Neuronal stem cell (in vitro differentiated cells): ENCODE measurements around the gene PRSS21.
A peak's percentile ranks its signal among the peaks of the same experiment; 100 is the strongest.

ENCODE experiments used
- DNase-seq: peaks from one replicate; pipeline ENCODE4 v3.0.0-alpha.2; 2013; ENCODE audit warnings: low spot score
- H2AFZ ChIP-seq: one replicate; pipeline ENCODE4 v1.6.1; 2013; ENCODE audit warnings: mild to moderate bottlenecking, low read length, inconsistent platforms
- H2AK5ac ChIP-seq: 2 replicates; pipeline ENCODE4 v1.6.1; 2013; ENCODE audit warnings: low read depth, mild to moderate bottlenecking, inconsistent platforms, low read length, moderate library complexity, mixed read lengths
- H2BK120ac ChIP-seq: 2 replicates; pipeline ENCODE4 v1.6.1; 2013; ENCODE audit warnings: low read depth, mild to moderate bottlenecking, inconsistent platforms, low read length, moderate library complexity, mixed read lengths
- H2BK12ac ChIP-seq: one replicate; pipeline ENCODE4 v1.6.1; 2013; ENCODE audit warnings: low read length, inconsistent platforms
- H2BK15ac ChIP-seq: 2 replicates; pipeline ENCODE4 v1.6.1; 2013; ENCODE audit warnings: mild to moderate bottlenecking, low read length, inconsistent platforms, mixed read lengths
- H2BK5ac ChIP-seq: one replicate; pipeline ENCODE4 v1.6.1; 2013; ENCODE audit warnings: inconsistent platforms, mild to moderate bottlenecking, low read length, moderate library complexity
- H3K14ac ChIP-seq: one replicate; pipeline ENCODE4 v1.6.1; 2013; ENCODE audit warnings: low read length, inconsistent platforms
- H3K18ac ChIP-seq: 2 replicates; pipeline ENCODE4 v1.6.1; 2013; ENCODE audit warnings: low read length, inconsistent platforms
- H3K23ac ChIP-seq: 2 replicates; pipeline ENCODE4 v1.6.1; 2013; ENCODE audit warnings: low read depth, mild to moderate bottlenecking, mixed read lengths, low read length, inconsistent platforms; ENCODE audit not compliant: poor library complexity
- H3K27ac ChIP-seq: replicated peaks from 3 replicates; pipeline ENCODE4 v1.5.1; 2013; ENCODE audit warnings: low read length, inconsistent platforms
- H3K27me3 ChIP-seq, 3 experiments: 2 replicates each; pipeline ENCODE4 v1.6.1; 2013; ENCODE audit warnings: low read length in 3 of 3, mild to moderate bottlenecking in 2 of 3, inconsistent platforms in 1 of 3, low read depth in 1 of 3, mixed read lengths in 1 of 3, moderate library complexity in 1 of 3; ENCODE audit not compliant: control insufficient read depth in 3 of 3, insufficient read depth in 3 of 3
- H3K36me3 ChIP-seq, 2 donors: replicated peaks in 1 of 2; 2 replicates each; pipeline ENCODE4 v1.6.1; 2013; ENCODE audit warnings: low read length in 2 of 2; ENCODE audit not compliant: control insufficient read depth in 2 of 2, insufficient read depth in 2 of 2
- H3K4ac ChIP-seq: 2 replicates; pipeline ENCODE4 v1.6.1; 2013; ENCODE audit warnings: inconsistent platforms, mild to moderate bottlenecking, low read length, moderate library complexity
- H3K4me1 ChIP-seq, 2 donors: 1 replicate in 1 of 2; 2 replicates in 1 of 2; pipeline ENCODE4 v1.6.1; 2013; ENCODE audit warnings: low read length in 2 of 2, low read depth in 1 of 2; ENCODE audit not compliant: control insufficient read depth in 2 of 2, insufficient read depth in 1 of 2
- H3K4me2 ChIP-seq: one replicate; pipeline ENCODE4 v1.6.1; 2013; ENCODE audit warnings: mild to moderate bottlenecking, low read length, inconsistent platforms; ENCODE audit not compliant: insufficient read depth, poor library complexity, severe bottlenecking
- H3K4me3 ChIP-seq, 2 donors: 2 replicates each; pipeline ENCODE4 v1.5.1; 2013; ENCODE audit warnings: low read length in 2 of 2, mild to moderate bottlenecking in 2 of 2, inconsistent platforms in 1 of 2, moderate library complexity in 1 of 2
- H3K79me1 ChIP-seq: one replicate; pipeline ENCODE4 v1.6.1; 2013; ENCODE audit warnings: low read depth, mild to moderate bottlenecking, inconsistent platforms, low read length, moderate library complexity
- H3K9ac ChIP-seq: one replicate; pipeline ENCODE4 v1.6.1; 2013; ENCODE audit warnings: mild to moderate bottlenecking, low read depth, low read length, inconsistent platforms; ENCODE audit not compliant: poor library complexity
- H3K9me3 ChIP-seq, 2 donors: replicated peaks in 1 of 2; 2 replicates each; pipeline versions ENCODE3 to v1.6.1; 2013; ENCODE audit warnings: low read length in 2 of 2, mild to moderate bottlenecking in 2 of 2, inconsistent platforms in 1 of 2, low read depth in 1 of 2, mixed read lengths in 1 of 2, moderate library complexity in 1 of 2; ENCODE audit not compliant: control insufficient read depth in 2 of 2, insufficient read depth in 1 of 2
- H4K8ac ChIP-seq: one replicate; pipeline ENCODE4 v1.6.1; 2013; ENCODE audit warnings: low read depth, mild to moderate bottlenecking, inconsistent platforms, low read length, moderate library complexity
- H4K91ac ChIP-seq: one replicate; pipeline ENCODE4 v1.6.1; 2013; ENCODE audit warnings: low read length, low read depth, mild to moderate bottlenecking, inconsistent platforms; ENCODE audit not compliant: poor library complexity
- WGBS, 2 donors: extraction: QIAGEN DNeasy Blood & Tissue Kit; methylation state at CpG; one replicate each; pipeline ENCODE4 v1.1.7; 2013; ENCODE audit warnings: missing lambda C conversion rate in 2 of 2, mixed read lengths in 1 of 2; ENCODE audit not compliant: insufficient read length in 2 of 2, insufficient replicate concordance in 1 of 2; ENCODE audit errors: extremely low coverage in 2 of 2; 5-methylcytosine and 5-hydroxymethylcytosine counted together

Gene PRSS21

GRCh38 chr16:2828876-2829430, 11.9 kb downstream of the PRSS21 start:
- DNase-seq: no peak
- Histone ChIP-seq H2AFZ (no peak overlapping the region), H3K14ac (no peak overlapping the region), H3K27me3 (peaks cover 0 to 39% (median 0%) of the 10 kb centered on the region in 3 experiments), H3K18ac (no peak overlapping the region), H4K8ac (no peak overlapping the region), H2AK5ac (no peak overlapping the region), H4K91ac (no peak overlapping the region), H3K4me1 (no peaks in the 10 kb centered on the region), H2BK120ac (no peak overlapping the region), H3K27ac (no peak overlapping the region), H3K9me3 (peaks cover 0 to 2% of the 10 kb centered on the region in 2 donors), H3K36me3 (no peaks in the 10 kb centered on the region), H3K79me1 (peaks cover 1% of the 10 kb centered on the region), H3K4ac (no peak overlapping the region), H3K9ac (no peak overlapping the region), H3K4me2 (no peak overlapping the region), H2BK15ac (no peak overlapping the region), H2BK12ac (no peak overlapping the region), H3K23ac (peak overlapping the region; percentile 20), H3K4me3 (no peak overlapping the region), H2BK5ac (no peak overlapping the region)
- WGBS, 2 donors: no CpG with 5 or more reads among the region's 17 CpGs

DNA sequence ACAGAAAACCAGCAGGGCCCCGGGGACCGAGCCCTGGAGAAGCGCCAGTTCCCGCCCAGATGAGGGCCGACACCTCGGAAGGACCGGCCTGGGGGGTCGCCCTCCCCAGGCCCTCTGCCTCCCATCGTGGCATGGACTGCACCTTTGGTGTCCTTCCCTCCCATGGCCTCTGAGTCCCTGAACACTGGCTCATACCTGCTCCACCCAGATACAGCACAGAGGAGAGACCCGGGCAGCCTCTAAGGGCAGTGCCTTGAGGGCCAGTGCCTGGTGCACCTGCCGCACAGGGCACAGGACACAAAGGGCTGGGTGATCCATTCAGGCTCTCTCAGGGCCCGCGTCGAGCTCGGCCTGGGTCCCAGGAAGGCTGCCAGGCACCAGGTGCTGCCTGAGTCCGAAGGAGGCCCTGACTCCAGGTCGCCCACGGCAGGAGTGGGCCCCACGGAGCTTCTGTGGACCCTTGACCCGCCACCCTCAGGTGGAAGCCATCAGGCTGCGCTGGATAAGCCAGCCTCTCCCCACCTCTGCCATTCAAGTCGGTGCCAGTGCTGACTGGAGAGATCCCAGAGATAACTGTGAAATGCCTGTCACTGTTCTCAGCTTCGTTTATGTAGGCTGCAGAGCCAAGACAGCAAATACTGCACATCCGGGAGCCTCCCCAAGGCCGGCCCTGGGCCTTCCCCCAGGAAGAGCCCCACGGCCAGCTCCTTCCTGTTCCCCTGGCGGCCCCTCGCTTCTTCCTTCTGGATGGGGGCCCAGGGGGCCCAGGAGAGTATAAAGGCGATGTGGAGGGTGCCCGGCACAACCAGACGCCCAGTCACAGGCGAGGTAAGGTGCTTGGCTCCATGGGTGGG, 12.7 kb downstream of the PRSS21 start, which contains the start of gene ZG16B:
Gene ZG16B, plus strand, starts transcription at position 803 of the 854 bp plus-strand sequence. CDS start 139 bp downstream, outside the sequence.
- H2AK5ac ChIP-seq: peak within 1 kb of the TSS; percentile 56
- H3K9ac ChIP-seq: peak within 1 kb of the TSS; percentile 71
- no peaks in the 10 kb centered on the region for H3K36me3 ChIP-seq
- H2BK5ac ChIP-seq: no peak within 1 kb of the TSS
- H3K4ac ChIP-seq: no peak within 1 kb of the TSS
- DNase-seq: no peak
- H4K8ac ChIP-seq: peak within 1 kb of the TSS; percentile 17
- H3K27ac ChIP-seq: no peak within 1 kb of the TSS
- no peak within 1 kb of the TSS for H4K91ac ChIP-seq
- peaks cover 1% of the 10 kb centered on the region for H3K79me1 ChIP-seq
- peak within 1 kb of the TSS; percentile 26 for H2BK15ac ChIP-seq
- peak within 1 kb of the TSS; percentile 71 for H3K14ac ChIP-seq
- H3K4me3 ChIP-seq: no peak within 1 kb of the TSS
- peak within 1 kb of the TSS; percentile 80 for H3K23ac ChIP-seq
- peaks cover 0 to 39% (median 0%) of the 10 kb centered on the region in 3 experiments for H3K27me3 ChIP-seq
- no peak within 1 kb of the TSS for H2BK120ac ChIP-seq
- no peak within 1 kb of the TSS for H3K18ac ChIP-seq
- peak within 1 kb of the TSS; percentile 7 for H2AFZ ChIP-seq
- H2BK12ac ChIP-seq: no peak within 1 kb of the TSS
- peaks cover 0 to 2% of the 10 kb centered on the region in 2 donors for H3K9me3 ChIP-seq
- H3K4me2 ChIP-seq: no peak within 1 kb of the TSS
- H3K4me1 ChIP-seq: no peaks in the 10 kb centered on the region
- no CpG with 5 or more reads among the region's 32 CpGs for WGBS, 2 donors

GRCh38 chr16:2830355-2830695, 13.3 kb downstream of the PRSS21 start:
- no CpG with 5 or more reads among the region's 5 CpGs for WGBS, 2 donors
- Histone ChIP-seq H2BK12ac (no peak overlapping the region), H3K27ac (no peak overlapping the region)

GRCh38 chr16:2831203-2831602, 14.2 kb downstream of the PRSS21 start:
- H3K18ac ChIP-seq: no peak overlapping the region
- H3K4me3 ChIP-seq: no peak overlapping the region
- H3K4me2 ChIP-seq: no peak overlapping the region
- H2AK5ac ChIP-seq: no peak overlapping the region
- H4K8ac ChIP-seq: peak overlapping the region; percentile 17
- no CpG with 5 or more reads among the region's 15 CpGs for WGBS, 2 donors
- peaks cover 1% of the 10 kb centered on the region for H3K79me1 ChIP-seq
- peak overlapping the region; percentile 71 for H3K14ac ChIP-seq
- no peak overlapping the region for H2BK120ac ChIP-seq
- H2BK15ac ChIP-seq: peak overlapping the region; percentile 26
- H3K4me1 ChIP-seq: peaks cover 4% of the 10 kb centered on the region in 2 donors
- peaks cover 0 to 2% of the 10 kb centered on the region in 2 donors for H3K9me3 ChIP-seq
- H3K4ac ChIP-seq: no peak overlapping the region
- no peak overlapping the region for H4K91ac ChIP-seq
- H2BK5ac ChIP-seq: no peak overlapping the region
- DNase-seq: no peak
- no peak overlapping the region for H3K9ac ChIP-seq
- no peak overlapping the region for H2BK12ac ChIP-seq
- H3K23ac ChIP-seq: peak overlapping the region; percentile 80
- peaks cover 0 to 34% (median 2%) of the 10 kb centered on the region in 3 experiments for H3K27me3 ChIP-seq
- no peak overlapping the region for H2AFZ ChIP-seq
- H3K27ac ChIP-seq: no peak overlapping the region
- H3K36me3 ChIP-seq: no peaks in the 10 kb centered on the region

More at GRCh38 chr16:2830355-2830695, 13.3 kb downstream of the PRSS21 start:
- Histone ChIP-seq H3K9me3 (peaks cover 0 to 2% of the 10 kb centered on the region in 2 donors), H2BK5ac (no peak overlapping the region), H3K14ac (no peak overlapping the region), H4K91ac (no peak overlapping the region), H3K79me1 (peaks cover 1% of the 10 kb centered on the region), H2AK5ac (no peak overlapping the region), H2AFZ (no peak overlapping the region), H2BK120ac (no peak overlapping the region), H3K23ac (no peak overlapping the region), H3K18ac (no peak overlapping the region), H2BK15ac (no peak overlapping the region), H3K36me3 (no peaks in the 10 kb centered on the region), H3K4me3 (no peak overlapping the region), H4K8ac (no peak overlapping the region), H3K4me2 (no peak overlapping the region), H3K4me1 (no peaks in the 10 kb centered on the region), H3K9ac (no peak overlapping the region), H3K4ac (no peak overlapping the region), H3K27me3 (peaks cover 0 to 39% (median 0%) of the 10 kb centered on the region in 3 experiments)
- DNase-seq: no peak
